Panc1 (cell line): ENCODE data around the gene H2AZ2.

Source experiments
- CTCF ChIP-seq: fragments of 450-650 bp; IDR thresholded peaks from 2 replicates; pipeline ENCODE4 v1.5.1; 2017; ENCODE audit warnings: mild to moderate bottlenecking
- POLR2AphosphoS5 ChIP-seq: IDR thresholded peaks from 2 replicates; pipeline ENCODE4 v1.6.1; 2012; ENCODE audit warnings: mild to moderate bottlenecking, low read depth, low read length, moderate library complexity
- REST ChIP-seq, 2 experiments: IDR thresholded peaks; 2 replicates each; pipeline ENCODE4 v1.6.1; 2011 to 2012; ENCODE audit warnings: low read depth in 2 of 2, control low read depth in 1 of 2, low read length in 1 of 2, mild to moderate bottlenecking in 1 of 2, moderate library complexity in 1 of 2; ENCODE audit not compliant: insufficient read depth in 1 of 2
- SIN3A ChIP-seq: IDR thresholded peaks from 2 replicates; pipeline ENCODE4 v1.6.1; 2012; ENCODE audit warnings: low read depth, mild to moderate bottlenecking, low read length, moderate library complexity, borderline replicate concordance; ENCODE audit not compliant: insufficient read depth

- no peak for TF ChIP-seq CTCF
- no peak for TF ChIP-seq POLR2AphosphoS5
- TF ChIP-seq REST (IDR thresholded peaks at IDR 0.05; ENCODE audit: insufficient read depth in 1 of 2, low read depth in 2 of 2, low read length in 1 of 2), result no peak
- TF ChIP-seq SIN3A, result no peak
Measured at GRCh38 chr7:44793919-44794318, 54.0 kb downstream of the H2AZ2 start.
